ENCODE data around the gene TMSB4X.
"Not testable (repeated sequence)": the region's sequence is repeated elsewhere in the genome, so short reads cannot be mapped to it uniquely, and the experiment has no call there.

Gene TMSB4X

GRCh38 chrX:12974796-12975669, at the start of gene TMSB4X:
Gene TMSB4X, plus strand, starts transcription at chrX:12975110.
- peak; percentile 8 to 89 (median 70) for DNase-seq

GRCh38 chrX:12929701-12930100, 45.2 kb upstream of the TMSB4X start:
- DNase-seq = no peak

- no peak for DNase-seq
These were observed 44.8 kb upstream of the TMSB4X start for GRCh38 chrX:12930150-12930549.

GRCh38 chrX:12932244-12932643, 42.7 kb upstream of the TMSB4X start:
- DNase-seq = no peak

- no peak for DNase-seq
These were observed 40.1 kb upstream of the TMSB4X start for GRCh38 chrX:12934850-12935249.

- DNase-seq = no peak
These were observed 38.0 kb upstream of the TMSB4X start for GRCh38 chrX:12936947-12937346.

GRCh38 chrX:12940471-12940870, 34.4 kb upstream of the TMSB4X start:
- DNase-seq = not testable (repeated sequence)

GRCh38 chrX:12943592-12943991, 31.3 kb upstream of the TMSB4X start:
- DNase-seq = not testable (repeated sequence)

- DNase-seq = not testable (repeated sequence)
These were observed 30.5 kb upstream of the TMSB4X start for GRCh38 chrX:12944452-12944851.

- no peak for DNase-seq
These were observed 29.4 kb upstream of the TMSB4X start for GRCh38 chrX:12945494-12945893.

GRCh38 chrX:12946406-12946805, 28.5 kb upstream of the TMSB4X start:
- no peak for DNase-seq

- peak in 31 of 56 donors; percentile 0 to 47 (median 10) for DNase-seq
These were observed 27.9 kb upstream of the TMSB4X start for GRCh38 chrX:12946838-12947544.

GRCh38 chrX:12947545-12948235, 27.2 kb upstream of the TMSB4X start:
- DNase-seq = no peak

- DNase-seq = no peak
These were observed 26.4 kb upstream of the TMSB4X start for GRCh38 chrX:12948495-12948894.

- peak in 1 of 56 donors; percentile 17 for DNase-seq
These were observed 25.5 kb upstream of the TMSB4X start for GRCh38 chrX:12949205-12949926.

- DNase-seq = peak in 53 of 56 donors; percentile 4 to 85 (median 61)
These were observed 24.8 kb upstream of the TMSB4X start for GRCh38 chrX:12949927-12950656.

- DNase-seq = peak in 3 of 56 donors; percentile 4 to 9 (median 4)
These were observed 23.9 kb upstream of the TMSB4X start for GRCh38 chrX:12950851-12951594.

- no peak for DNase-seq
These were observed 23.3 kb upstream of the TMSB4X start for GRCh38 chrX:12951595-12951975.

GRCh38 chrX:12953420-12953819, 21.5 kb upstream of the TMSB4X start:
- no peak for DNase-seq

- DNase-seq = no peak
These were observed 20.5 kb upstream of the TMSB4X start for GRCh38 chrX:12954376-12954775.
